GM21529 (cell line): Measurements from ENCODE around the gene CDKN2C.

ENCODE experiments used
- ATAC-seq: cut with Tn5 transposase; IDR thresholded peaks from one replicate; pipeline ENCODE4 v1.9.1; 2021; ENCODE audit not compliant: unreplicated experiment

Gene CDKN2C

DNA sequence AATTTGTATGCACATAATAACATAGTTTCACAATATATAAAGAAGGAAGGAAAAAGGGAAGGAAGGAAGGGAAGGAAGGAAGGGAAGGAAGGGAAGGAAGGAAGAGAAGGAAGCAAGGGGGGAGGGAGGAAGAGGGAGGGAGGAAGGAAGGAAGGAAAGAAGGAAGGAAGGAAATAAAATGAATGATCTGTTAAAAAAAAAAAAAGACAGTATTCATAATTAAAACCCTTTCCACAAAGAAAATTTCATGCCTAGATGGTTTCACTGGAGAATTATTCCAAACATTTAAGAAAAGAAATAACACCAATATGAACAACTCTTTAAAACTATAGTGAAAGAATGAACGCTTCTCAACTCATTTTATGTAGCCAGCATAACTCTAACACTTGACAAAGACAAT, 44.8 kb downstream of the CDKN2C start:
- ATAC-seq = no peak

DNA sequence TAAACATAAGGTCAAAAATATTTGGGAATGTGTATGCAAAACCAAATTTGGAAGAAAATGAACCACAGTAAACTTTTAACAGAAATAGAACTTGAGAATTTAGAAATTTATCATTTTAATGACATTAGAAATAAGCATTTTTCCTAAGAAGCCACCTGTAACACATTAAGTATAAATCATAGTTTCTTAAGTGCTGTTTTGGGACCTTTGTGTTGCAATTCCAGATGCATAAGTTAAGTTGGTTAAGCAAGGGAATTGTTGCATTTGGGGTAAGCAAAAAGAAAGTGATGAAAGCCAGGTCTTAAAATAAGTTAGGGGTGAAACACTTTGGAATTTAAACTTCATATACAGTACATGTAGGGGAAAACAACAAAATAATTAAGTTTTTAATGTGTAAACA, 49.8 kb downstream of the CDKN2C start:
- no peak for ATAC-seq
